ENCODE data around the gene PRR23A.
"Not testable (repeated sequence)": the region's sequence is repeated elsewhere in the genome, so short reads cannot be mapped to it uniquely, and the experiment has no call there.

PRR23A gene

GRCh38 chr3:139032326-139033002 is 26.4 kb upstream of the PRR23A start:
- no peak overlapping the region for H3K4me3 ChIP-seq (replicated peaks in 1 of 2; ENCODE audit: low read depth in 2 of 2, low read length in 2 of 2)
- no peak for TF ChIP-seq CTCF (IDR thresholded peaks at IDR 0.05; ENCODE audit: low read depth, low read length)
- no peak for DNase-seq (ENCODE audit: low read depth in 2 of 2)

GRCh38 chr3:139030576-139030975 is 24.5 kb upstream of the PRR23A start:
- DNase-seq (ENCODE audit: low read depth in 2 of 2); H3K4me3 ChIP-seq (replicated peaks in 1 of 2; ENCODE audit: low read depth in 2 of 2, low read length in 2 of 2): not testable (repeated sequence)

GRCh38 chr3:139024968-139025367 is 18.9 kb upstream of the PRR23A start:
- no peak overlapping the region for H3K4me3 ChIP-seq (replicated peaks in 1 of 2; ENCODE audit: low read depth in 2 of 2, low read length in 2 of 2)
- TF ChIP-seq CTCF (IDR thresholded peaks at IDR 0.05; ENCODE audit: low read depth, low read length), result no peak
- no peak for DNase-seq (ENCODE audit: low read depth in 2 of 2)

GRCh38 chr3:139020868-139021234 is 14.8 kb upstream of the PRR23A start, which contains the start of gene PRR23B:
Gene PRR23B (minus strand): TSS chr3:139020926. CDS start chr3:139020661, 265 bp downstream.
- no peak for DNase-seq (ENCODE audit: low read depth in 2 of 2)
- no peak within 1 kb of the TSS for H3K4me3 ChIP-seq (replicated peaks in 1 of 2; ENCODE audit: low read depth in 2 of 2, low read length in 2 of 2)
- no peak for TF ChIP-seq CTCF (IDR thresholded peaks at IDR 0.05; ENCODE audit: low read depth, low read length)

- TF ChIP-seq CTCF (IDR thresholded peaks at IDR 0.05; ENCODE audit: low read depth, low read length), result no peak
These were observed 14.2 kb upstream of the PRR23A start for GRCh38 chr3:139020036-139020867.

GRCh38 chr3:139016430-139017048 is 10.5 kb upstream of the PRR23A start:
- DNase-seq (ENCODE audit: low read depth in 2 of 2), result no peak
- H3K4me3 ChIP-seq (replicated peaks in 1 of 2; ENCODE audit: low read depth in 2 of 2, low read length in 2 of 2), result no peak overlapping the region
- TF ChIP-seq CTCF (IDR thresholded peaks at IDR 0.05; ENCODE audit: low read depth, low read length), result no peak

More at GRCh38 chr3:139020036-139020867, 14.2 kb upstream of the PRR23A start:
- no peak overlapping the region for H3K4me3 ChIP-seq (replicated peaks in 1 of 2; ENCODE audit: low read depth in 2 of 2, low read length in 2 of 2)
- no peak for DNase-seq (ENCODE audit: low read depth in 2 of 2)

Data from cardiac fibroblast (primary cell).